C4-2B (cell line): ENCODE results near the gene MKS1.

ENCODE experiments used
- H3K27ac ChIP-seq: fragments of 450-650 bp; 2 replicates; pipeline ENCODE4 v1.5.1; 2017
- ZFX ChIP-seq: fragments of 450-650 bp; IDR thresholded peaks from 2 replicates; pipeline ENCODE4 v1.6.1; 2017
- TF ChIP-seq, protein P1 (sequence below): fragments of 450-650 bp; conservative IDR thresholded peaks from 2 replicates; pipeline ENCODE4 v1.5.1; 2017; ENCODE audit warnings: mild to moderate bottlenecking

Gene MKS1

GRCh38 chr17:58202859-58203258, 16.2 kb downstream of the MKS1 start:
- TF ChIP-seq, protein P1, sequence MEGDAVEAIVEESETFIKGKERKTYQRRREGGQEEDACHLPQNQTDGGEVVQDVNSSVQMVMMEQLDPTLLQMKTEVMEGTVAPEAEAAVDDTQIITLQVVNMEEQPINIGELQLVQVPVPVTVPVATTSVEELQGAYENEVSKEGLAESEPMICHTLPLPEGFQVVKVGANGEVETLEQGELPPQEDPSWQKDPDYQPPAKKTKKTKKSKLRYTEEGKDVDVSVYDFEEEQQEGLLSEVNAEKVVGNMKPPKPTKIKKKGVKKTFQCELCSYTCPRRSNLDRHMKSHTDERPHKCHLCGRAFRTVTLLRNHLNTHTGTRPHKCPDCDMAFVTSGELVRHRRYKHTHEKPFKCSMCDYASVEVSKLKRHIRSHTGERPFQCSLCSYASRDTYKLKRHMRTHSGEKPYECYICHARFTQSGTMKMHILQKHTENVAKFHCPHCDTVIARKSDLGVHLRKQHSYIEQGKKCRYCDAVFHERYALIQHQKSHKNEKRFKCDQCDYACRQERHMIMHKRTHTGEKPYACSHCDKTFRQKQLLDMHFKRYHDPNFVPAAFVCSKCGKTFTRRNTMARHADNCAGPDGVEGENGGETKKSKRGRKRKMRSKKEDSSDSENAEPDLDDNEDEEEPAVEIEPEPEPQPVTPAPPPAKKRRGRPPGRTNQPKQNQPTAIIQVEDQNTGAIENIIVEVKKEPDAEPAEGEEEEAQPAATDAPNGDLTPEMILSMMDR: no peak
- TF ChIP-seq ZFX: no peak

DNA sequence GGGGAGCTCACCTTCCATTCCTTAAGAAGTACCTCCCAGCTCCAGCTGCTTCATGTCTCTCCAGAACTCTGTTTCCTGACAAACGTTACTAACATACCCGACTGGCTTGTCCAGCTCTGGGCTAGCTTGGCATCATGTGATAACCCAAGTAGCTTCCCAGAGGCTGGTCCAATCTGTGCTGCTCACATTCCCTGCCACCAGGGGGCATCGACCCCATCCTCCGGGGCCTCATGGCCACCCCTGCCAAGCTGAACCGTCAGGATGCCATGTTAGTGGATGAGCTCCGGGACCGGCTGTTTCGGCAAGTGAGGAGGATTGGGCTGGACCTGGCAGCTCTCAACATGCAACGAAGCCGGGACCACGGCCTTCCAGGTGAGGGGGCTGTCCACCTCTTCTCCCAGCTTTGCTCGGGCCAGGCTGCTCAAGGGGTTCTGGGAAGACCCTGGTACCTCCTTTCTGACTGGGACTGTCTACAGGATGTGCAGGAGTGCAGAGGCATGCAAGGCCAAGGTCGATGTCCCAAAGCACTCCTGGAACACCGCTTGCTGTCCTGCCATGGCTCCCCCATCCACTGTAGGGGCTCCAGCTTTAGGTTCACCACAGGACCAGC, 18.9 kb downstream of the MKS1 start:
- no peak overlapping the region; the same call in 1 of the 2 replicates for H3K27ac ChIP-seq
- TF ChIP-seq, protein P1: peak; percentile 89
- TF ChIP-seq ZFX: no peak

More at GRCh38 chr17:58202859-58203258, 16.2 kb downstream of the MKS1 start:
- H3K27ac ChIP-seq: no peak overlapping the region

DNA sequence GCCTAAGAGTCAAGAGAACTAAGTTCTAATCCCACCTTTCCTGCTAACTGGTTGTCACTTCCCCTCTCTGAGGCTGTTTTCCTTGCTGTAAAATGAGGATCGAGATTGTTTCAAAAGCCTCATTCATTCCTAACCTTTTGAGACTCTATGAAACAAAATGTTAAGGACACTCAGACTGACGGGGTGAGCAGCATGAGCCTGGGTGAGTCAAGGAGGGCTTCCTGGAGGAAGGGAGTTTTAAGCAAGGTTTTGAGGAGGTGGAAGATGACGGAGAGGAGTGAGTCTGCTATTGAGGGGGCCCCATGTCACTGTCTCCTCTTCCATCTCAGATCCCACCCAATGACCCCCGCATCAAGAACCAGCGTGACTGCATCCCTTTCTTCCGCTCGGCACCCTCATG, 22.4 kb downstream of the MKS1 start:
- TF ChIP-seq, protein P1: no peak
- no peak for TF ChIP-seq ZFX
- H3K27ac ChIP-seq: no peak overlapping the region

- no peak overlapping the region for H3K27ac ChIP-seq
- TF ChIP-seq ZFX: no peak
- TF ChIP-seq, protein P1: no peak
Observed at GRCh38 chr17:58195518-58196123, 23.4 kb downstream of the MKS1 start.

DNA sequence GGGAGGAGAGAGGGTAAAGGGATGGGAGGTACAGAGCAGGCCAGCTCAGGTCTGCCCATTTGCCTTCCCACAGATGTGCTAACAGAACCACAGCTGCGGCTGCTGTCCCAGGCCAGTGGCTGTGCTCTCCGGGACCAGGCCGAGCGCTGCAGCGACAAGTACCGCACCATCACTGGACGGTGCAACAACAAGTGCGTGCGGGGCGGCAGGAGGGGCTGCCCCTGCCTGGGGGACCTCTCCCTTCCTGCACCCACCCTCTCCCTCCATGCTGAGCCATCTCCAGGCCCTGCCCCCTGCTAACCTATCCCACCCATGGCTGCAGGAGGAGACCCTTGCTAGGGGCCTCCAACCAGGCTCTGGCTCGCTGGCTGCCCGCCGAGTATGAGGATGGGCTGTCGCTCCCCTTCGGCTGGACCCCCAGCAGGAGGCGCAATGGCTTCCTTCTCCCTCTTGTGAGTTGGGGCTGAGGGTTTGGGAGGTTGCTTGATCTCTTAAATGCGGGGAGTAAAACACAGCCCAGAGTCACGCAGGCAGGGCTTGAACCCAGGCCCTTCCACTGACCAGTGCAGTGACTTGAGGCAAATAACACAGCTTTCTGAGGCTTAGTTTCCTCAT, 25.3 kb downstream of the MKS1 start:
- TF ChIP-seq ZFX: no peak
- TF ChIP-seq, protein P1: no peak
- no peak overlapping the region for H3K27ac ChIP-seq

GRCh38 chr17:58192612-58193011, 26.4 kb downstream of the MKS1 start, which contains the start of gene EPX:
EPX (plus strand) TSS chr17:58192726; CDS start chr17:58192847, 121 bp downstream.
- no peak for TF ChIP-seq ZFX
- TF ChIP-seq, protein P1: no peak
- H3K27ac ChIP-seq: no peak within 1 kb of the TSS

GRCh38 chr17:58191241-58191896, 27.7 kb downstream of the MKS1 start:
- TF ChIP-seq, protein P1: no peak
- TF ChIP-seq ZFX: no peak
- H3K27ac ChIP-seq: no peak overlapping the region
